ENCODE measurements around the gene MICU1.

Gene MICU1

GRCh38 chr10:72630144-72630543, 4.3 kb upstream of the MICU1 start:
- no peak for DNase-seq (ENCODE audit: low read depth)

- no peak for DNase-seq (ENCODE audit: low read depth)
Measured at GRCh38 chr10:72626444-72626754, 520 bp upstream of the MICU1 start.

- DNase-seq (ENCODE audit: low read depth): no peak
Measured at GRCh38 chr10:72625276-72625607, 637 bp downstream of the MICU1 start.

- DNase-seq (ENCODE audit: low read depth): no peak
Measured at GRCh38 chr10:72622271-72622670, 3.6 kb downstream of the MICU1 start.

- no peak for DNase-seq (ENCODE audit: low read depth)
Measured at GRCh38 chr10:72616716-72617115, 9.2 kb downstream of the MICU1 start.

- DNase-seq (ENCODE audit: low read depth): no peak
Measured at GRCh38 chr10:72615970-72616369, 9.9 kb downstream of the MICU1 start.

- no peak for DNase-seq (ENCODE audit: low read depth)
Measured at GRCh38 chr10:72612203-72612826, 13.6 kb downstream of the MICU1 start.

- no peak for DNase-seq (ENCODE audit: low read depth)
Measured at GRCh38 chr10:72611783-72612182, 14.1 kb downstream of the MICU1 start.

- DNase-seq (ENCODE audit: low read depth): no peak
Measured at GRCh38 chr10:72610466-72610865, 15.4 kb downstream of the MICU1 start.

GRCh38 chr10:72605122-72605521, 20.8 kb downstream of the MICU1 start:
- DNase-seq (ENCODE audit: low read depth): no peak

- no peak for DNase-seq (ENCODE audit: low read depth)
Measured at GRCh38 chr10:72601144-72601543, 24.7 kb downstream of the MICU1 start.

GRCh38 chr10:72598769-72599701, 26.8 kb downstream of the MICU1 start:
- no peak for DNase-seq (ENCODE audit: low read depth)

- no peak for DNase-seq (ENCODE audit: low read depth)
Measured at GRCh38 chr10:72597897-72598296, 28.0 kb downstream of the MICU1 start.

- DNase-seq (ENCODE audit: low read depth): no peak
Measured at GRCh38 chr10:72595436-72595835, 30.4 kb downstream of the MICU1 start.

GRCh38 chr10:72593963-72594362, 31.9 kb downstream of the MICU1 start:
- DNase-seq (ENCODE audit: low read depth): no peak

GRCh38 chr10:72588266-72588665, 37.6 kb downstream of the MICU1 start:
- DNase-seq (ENCODE audit: low read depth): no peak

- DNase-seq (ENCODE audit: low read depth): no peak
Measured at GRCh38 chr10:72587568-72587967, 38.3 kb downstream of the MICU1 start.

GRCh38 chr10:72574636-72575035, 51.2 kb downstream of the MICU1 start:
- no peak for DNase-seq (ENCODE audit: low read depth)

GRCh38 chr10:72573079-72573478, 52.8 kb downstream of the MICU1 start:
- DNase-seq (ENCODE audit: low read depth): no peak

- DNase-seq (ENCODE audit: low read depth): no peak
Measured at GRCh38 chr10:72567889-72568640, 57.8 kb downstream of the MICU1 start.

- no peak for DNase-seq (ENCODE audit: low read depth)
Measured at GRCh38 chr10:72567421-72567820, 58.5 kb downstream of the MICU1 start.

- no peak for DNase-seq (ENCODE audit: low read depth)
Measured at GRCh38 chr10:72564596-72564995, 61.3 kb downstream of the MICU1 start.

- DNase-seq (ENCODE audit: low read depth): no peak
Measured at GRCh38 chr10:72563327-72563932, 62.4 kb downstream of the MICU1 start.

Data from T follicular helper cell (primary cell).